ENCODE data around the gene TRIM54. TPM values are rescaled to one million over a fixed set of nuclear protein-coding genes. Genes with fewer than 3 reads are reported as not detected.

TRIM54 gene
- total RNA-seq, 2 donors from 2014 or later, result 0.26 TPM; not detected in 1

GRCh38 chr2:27255187-27255586, 27.0 kb upstream of the TRIM54 start:
- ATAC-seq, result no peak
- intact Hi-C loops (cut with DNase I), result no loop called here
- H3K4me1 ChIP-seq, result peaks cover 3% of the 10 kb centered on the region

GRCh38 chr2:27255660-27256059, 26.6 kb upstream of the TRIM54 start:
- H3K27ac ChIP-seq, result no peak overlapping the region
- DNase-seq, result no peak
- ATAC-seq, result no peak
- no peaks in the 10 kb centered on the region for H3K36me3 ChIP-seq (replicated peaks in 1 of 2; ENCODE audit: insufficient read depth in 1 of 2, low read depth in 2 of 2)
- H3K4me3 ChIP-seq, result no peak overlapping the region
- no peaks in the 10 kb centered on the region for H3K9me3 ChIP-seq
- TF ChIP-seq CTCF (IDR thresholded peaks at IDR 0.05) (no peak), POLR2A (IDR thresholded peaks at IDR 0.05) (no peak)
- H3K27me3 ChIP-seq, result no peaks in the 10 kb centered on the region
- no peaks in the 10 kb centered on the region for H3K4me1 ChIP-seq
- intact Hi-C loops (cut with DNase I), result no loop called here
- 9 to 27% methylated on average over 1 of the region's 1 CpG for WGBS, 2 donors

More at GRCh38 chr2:27255187-27255586, 27.0 kb upstream of the TRIM54 start:
- no peak overlapping the region for H3K4me3 ChIP-seq
- H3K27ac ChIP-seq, result no peak overlapping the region
- DNase-seq, result no peak
- no peaks in the 10 kb centered on the region for H3K27me3 ChIP-seq
- no peaks in the 10 kb centered on the region for H3K36me3 ChIP-seq (replicated peaks in 1 of 2; ENCODE audit: insufficient read depth in 1 of 2, low read depth in 2 of 2)
- TF ChIP-seq POLR2A (IDR thresholded peaks at IDR 0.05), result no peak
- no peak for TF ChIP-seq CTCF (IDR thresholded peaks at IDR 0.05)
- no peaks in the 10 kb centered on the region for H3K9me3 ChIP-seq
- WGBS, 2 donors, result 16 to 31% methylated on average over 8 to 11 of the region's 13 CpGs

GRCh38 chr2:27256855-27257454, 25.3 kb upstream of the TRIM54 start:
- Histone ChIP-seq H3K9me3 (no peaks in the 10 kb centered on the region), H3K4me3 (no peak overlapping the region), H3K27ac (no peak overlapping the region), H3K4me1 (peaks cover 4% of the 10 kb centered on the region), H3K27me3 (peaks cover 0 to 7% of the 10 kb centered on the region in 2 donors), H3K36me3 (replicated peaks in 1 of 2; ENCODE audit: insufficient read depth in 1 of 2, low read depth in 2 of 2) (no peaks in the 10 kb centered on the region)
- no peak for DNase-seq
- no peak for ATAC-seq
- WGBS, 2 donors, result 29 to 67% methylated on average over 3 to 7 of the region's 7 CpGs
- TF ChIP-seq POLR2A (IDR thresholded peaks at IDR 0.05) (no peak), CTCF (IDR thresholded peaks at IDR 0.05) (no peak)
- intact Hi-C loops (cut with DNase I), result no loop called here

- TF ChIP-seq POLR2A (IDR thresholded peaks at IDR 0.05), result no peak
- no peak for TF ChIP-seq CTCF (IDR thresholded peaks at IDR 0.05)
- H3K9me3 ChIP-seq, result no peaks in the 10 kb centered on the region
- intact Hi-C loops (cut with DNase I), result no loop called here
- WGBS, 2 donors, result 77 to 81% methylated on average over 5 to 8 of the region's 8 CpGs
- ATAC-seq, result no peak
- DNase-seq, result no peak
- H3K36me3 ChIP-seq (replicated peaks in 1 of 2; ENCODE audit: insufficient read depth in 1 of 2, low read depth in 2 of 2), result no peaks in the 10 kb centered on the region
- no peak overlapping the region for H3K4me3 ChIP-seq
- no peak overlapping the region for H3K27ac ChIP-seq
- peaks cover 0 to 18% of the 10 kb centered on the region in 2 donors for H3K27me3 ChIP-seq
- H3K4me1 ChIP-seq, result peaks cover 15% of the 10 kb centered on the region
Observed at GRCh38 chr2:27258051-27258450, 24.2 kb upstream of the TRIM54 start.
